Tibial nerve (tissue), 4 donors: ENCODE data around the gene KCTD7.

Source experiments
- CTCF ChIP-seq, 5 experiments: fragments of 200-600 bp in 3 of 5; fragments of 450-650 bp in 2 of 5; sonication (generic) in 3 of 5; IDR thresholded peaks; one replicate each; pipeline ENCODE4 v1.5.1; 2016 to 2019; ENCODE audit warnings: antibody characterized with exemption in 5 of 5, mild to moderate bottlenecking in 3 of 5, moderate library complexity in 2 of 5
- EP300 ChIP-seq, 2 donors: sonication (generic); formaldehyde crosslinking; IDR thresholded peaks; one replicate each; pipeline ENCODE4 v1.6.1; 2017; ENCODE audit warnings: antibody characterized with exemption in 2 of 2, mild to moderate bottlenecking in 1 of 2
- POLR2A ChIP-seq, 2 donors: fragments of 450-650 bp; IDR thresholded peaks; one replicate each; pipeline ENCODE4 v1.6.1; 2017; ENCODE audit warnings: antibody characterized with exemption in 2 of 2, mild to moderate bottlenecking in 2 of 2, moderate library complexity in 2 of 2

GRCh38 chr7:66689081-66689480 lies 60.4 kb downstream of the KCTD7 start:
- TF ChIP-seq EP300 (IDR thresholded peaks at IDR 0.05) (no peak), POLR2A (IDR thresholded peaks at IDR 0.05) (no peak), CTCF (IDR thresholded peaks at IDR 0.05) (no peak)
